Immature natural killer cell (primary cell): ENCODE results near the gene WDR36. TPM values are rescaled to one million over a fixed set of nuclear protein-coding genes. Genes with fewer than 3 reads are reported as not detected.

ENCODE experiments used
- DNase-seq, 3 donors: peaks; one replicate each; pipeline ENCODE4 v3.0.0; 2022; ENCODE audit warnings: mixed read lengths in 1 of 3
- H3K27ac Mint-ChIP-seq, 6 donors: one replicate each; pipeline ENCODE4 v1.8.0; 2020; ENCODE audit warnings: mixed read lengths in 6 of 6, mild to moderate bottlenecking in 5 of 6, inconsistent platforms in 4 of 6, moderate library complexity in 3 of 6
- H3K27me3 Mint-ChIP-seq, 3 donors: one replicate each; pipeline ENCODE4 v1.8.0; 2020 to 2021; ENCODE audit warnings: low read depth in 3 of 3, mild to moderate bottlenecking in 3 of 3, mixed read lengths in 3 of 3, moderate library complexity in 3 of 3, inconsistent platforms in 1 of 3
- H3K36me3 Mint-ChIP-seq, 3 donors: one replicate each; pipeline ENCODE4 v1.8.0; 2020; ENCODE audit warnings: mixed read lengths in 3 of 3, inconsistent platforms in 2 of 3, mild to moderate bottlenecking in 2 of 3
- H3K4me1 Mint-ChIP-seq, 2 donors: one replicate each; pipeline ENCODE4 v1.8.0; 2020; ENCODE audit warnings: inconsistent platforms in 2 of 2, mild to moderate bottlenecking in 2 of 2, mixed read lengths in 2 of 2, moderate library complexity in 1 of 2
- H3K4me3 Mint-ChIP-seq, 5 donors: one replicate each; pipeline ENCODE4 v1.8.0; 2020; ENCODE audit warnings: mild to moderate bottlenecking in 5 of 5, mixed read lengths in 5 of 5, inconsistent platforms in 3 of 5, moderate library complexity in 3 of 5
- H3K9me3 Mint-ChIP-seq, 6 donors: one replicate each; pipeline ENCODE4 v1.8.0; 2020; ENCODE audit warnings: mild to moderate bottlenecking in 6 of 6, mixed read lengths in 6 of 6, inconsistent platforms in 4 of 6, moderate library complexity in 3 of 6
- polyA plus RNA-seq, 3 donors: library from polyadenylated mRNA; unstranded; fragments of 300-500 nt; fragmentation: Illumina TruSeq; gene quantifications; one replicate each; pipeline ENCODE4 v1.2.3, GENCODE V29; 2021

Gene WDR36
- polyA plus RNA-seq, 3 donors from 2014 or later, result 10.2 to 25.7 (median 15.2) TPM

DNA sequence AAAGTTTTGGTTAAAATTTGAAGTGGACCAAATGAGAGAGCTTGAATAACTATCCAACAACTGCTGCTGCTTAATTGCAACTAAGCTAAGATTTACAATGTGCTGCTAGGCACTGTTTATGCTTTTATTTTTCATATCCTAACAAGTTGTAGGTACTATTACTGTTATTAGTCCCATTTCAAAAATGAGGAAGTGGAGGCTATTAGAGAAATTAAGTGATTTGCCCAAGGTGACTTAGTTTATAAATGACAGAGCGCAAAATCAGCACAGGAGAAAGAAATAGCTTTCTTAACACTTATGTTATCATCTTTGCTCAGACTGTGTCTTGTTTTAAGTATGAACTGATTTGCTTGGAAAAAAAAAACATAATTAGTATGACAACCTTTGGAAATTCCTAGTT lies 23.1 kb downstream of the WDR36 start:
- no peak for DNase-seq
- Mint-ChIP-seq H3K36me3 (peaks cover 26 to 44% (median 32%) of the 10 kb centered on the region in 3 donors), H3K27me3 (no peaks in the 10 kb centered on the region), H3K4me3 (no peak overlapping the region), H3K4me1 (no peaks in the 10 kb centered on the region), H3K9me3 (no peaks in the 10 kb centered on the region), H3K27ac (peak overlapping the region in 1 of 6 donors; percentile 4)

DNA sequence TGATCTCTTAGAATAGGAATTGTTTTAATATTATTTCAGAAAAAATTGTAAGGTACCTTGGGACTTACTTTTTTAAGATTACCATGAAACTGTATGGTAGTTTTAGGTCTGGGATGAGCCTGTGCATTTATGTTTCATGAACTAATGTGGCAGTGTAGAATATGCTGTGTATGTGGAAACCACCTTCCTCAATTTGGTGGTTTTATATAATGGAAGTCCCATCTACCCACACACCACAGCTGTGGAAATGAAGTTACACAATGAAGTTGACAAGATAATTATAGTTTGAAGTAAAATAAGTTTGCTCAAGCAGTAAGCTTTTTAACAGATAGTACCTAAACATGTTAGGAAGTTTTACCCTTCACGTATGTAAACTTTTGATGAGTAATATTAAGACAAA lies 24.4 kb downstream of the WDR36 start:
- no peaks in the 10 kb centered on the region for H3K27me3 Mint-ChIP-seq
- no peak overlapping the region for H3K27ac Mint-ChIP-seq
- no peak for DNase-seq
- H3K4me1 Mint-ChIP-seq, result no peaks in the 10 kb centered on the region
- H3K4me3 Mint-ChIP-seq, result no peak overlapping the region
- no peaks in the 10 kb centered on the region for H3K9me3 Mint-ChIP-seq
- peaks cover 28 to 44% (median 42%) of the 10 kb centered on the region in 3 donors for H3K36me3 Mint-ChIP-seq

DNA sequence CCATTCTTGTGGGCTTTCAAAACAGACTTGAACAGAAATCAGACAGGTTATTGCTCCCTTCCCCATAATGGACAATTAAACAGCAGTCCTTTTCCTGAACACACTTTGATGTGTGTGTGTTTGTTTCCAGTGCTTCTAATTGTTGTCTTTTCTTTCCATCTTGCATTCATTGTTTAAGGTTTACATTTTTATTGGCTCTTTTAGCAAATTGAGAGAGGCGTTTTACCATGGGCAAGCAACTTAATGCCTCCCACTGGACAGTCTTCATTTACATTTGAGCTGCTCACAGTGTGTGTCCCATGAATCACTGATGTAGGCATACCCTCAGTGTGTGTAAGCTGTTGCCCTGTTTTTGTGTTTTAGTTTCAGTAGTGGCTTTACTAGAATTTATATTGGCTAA lies 25.0 kb downstream of the WDR36 start:
- DNase-seq, result no peak
- Mint-ChIP-seq H3K4me1 (no peaks in the 10 kb centered on the region), H3K4me3 (no peak overlapping the region), H3K27ac (no peak overlapping the region), H3K9me3 (no peaks in the 10 kb centered on the region), H3K27me3 (no peaks in the 10 kb centered on the region), H3K36me3 (peaks cover 31 to 46% (median 45%) of the 10 kb centered on the region in 3 donors)

DNA sequence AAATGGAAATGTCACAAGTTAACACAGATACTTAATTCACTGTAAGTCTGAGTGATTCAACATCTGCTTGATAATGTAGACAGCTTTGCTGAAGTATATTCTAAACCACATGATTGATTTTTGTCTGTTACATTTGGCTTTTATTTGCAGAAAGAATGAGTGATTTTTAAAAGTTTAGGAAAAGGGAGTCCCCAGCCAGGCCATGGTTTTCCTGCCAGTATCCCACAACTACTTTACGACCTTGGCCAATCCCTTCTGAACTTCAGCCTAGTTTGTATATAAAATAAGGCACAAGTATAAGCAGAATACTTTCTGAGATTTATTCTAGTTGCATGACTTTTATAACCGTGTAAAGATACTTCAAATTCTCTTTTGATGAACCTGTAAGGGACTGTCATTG lies 27.1 kb downstream of the WDR36 start:
- DNase-seq, result no peak
- H3K27me3 Mint-ChIP-seq, result no peaks in the 10 kb centered on the region
- peaks cover 30 to 42% (median 36%) of the 10 kb centered on the region in 3 donors for H3K36me3 Mint-ChIP-seq
- H3K27ac Mint-ChIP-seq, result no peak overlapping the region
- no peaks in the 10 kb centered on the region for H3K9me3 Mint-ChIP-seq
- H3K4me3 Mint-ChIP-seq, result no peak overlapping the region
- H3K4me1 Mint-ChIP-seq, result no peaks in the 10 kb centered on the region

DNA sequence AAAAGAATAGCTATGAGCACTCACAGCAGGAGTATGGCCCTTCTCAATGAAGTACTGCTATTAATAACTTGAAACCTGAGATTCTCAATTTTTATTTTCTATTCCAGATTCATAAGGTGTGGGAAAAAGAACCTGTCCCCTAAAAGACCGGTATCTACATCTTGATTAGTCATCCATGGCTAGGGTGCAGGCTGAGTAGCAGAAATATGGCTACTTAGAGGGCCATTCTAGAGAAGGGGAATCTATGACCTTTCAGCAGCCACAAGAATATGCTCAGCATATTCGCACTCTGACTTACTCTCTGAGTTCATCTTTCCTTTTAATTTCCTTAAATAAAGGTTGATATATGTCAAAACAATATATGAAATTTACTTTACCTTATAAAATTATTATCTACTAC lies 27.7 kb downstream of the WDR36 start:
- H3K4me3 Mint-ChIP-seq, result no peak overlapping the region
- no peaks in the 10 kb centered on the region for H3K9me3 Mint-ChIP-seq

DNA sequence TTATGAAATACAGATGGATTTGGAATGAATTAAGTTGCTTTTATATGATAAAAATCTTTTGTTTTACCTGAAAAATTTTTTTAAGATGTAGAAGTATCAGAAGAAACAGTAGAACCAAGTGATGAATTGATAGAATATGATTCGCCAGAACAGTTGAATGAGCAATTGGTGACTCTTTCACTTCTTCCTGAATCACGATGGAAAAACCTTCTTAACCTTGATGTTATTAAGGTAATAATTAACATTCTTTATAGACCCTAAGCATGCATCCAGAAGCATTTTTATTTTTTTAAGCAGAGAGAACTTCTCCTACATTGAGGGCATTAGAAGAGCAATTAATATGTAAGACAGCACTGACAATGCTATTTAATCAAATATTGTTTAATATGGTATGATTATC lies 28.8 kb downstream of the WDR36 start:
- Mint-ChIP-seq H3K36me3 (peaks cover 34 to 47% (median 41%) of the 10 kb centered on the region in 3 donors), H3K4me3 (no peak overlapping the region), H3K9me3 (no peaks in the 10 kb centered on the region), H3K27ac (no peak overlapping the region), H3K4me1 (no peaks in the 10 kb centered on the region), H3K27me3 (no peaks in the 10 kb centered on the region)
- DNase-seq, result no peak

More for the DNA sequence above, 27.7 kb downstream of the WDR36 start:
- no peak for DNase-seq
- Mint-ChIP-seq H3K4me1 (no peaks in the 10 kb centered on the region), H3K27ac (no peak overlapping the region), H3K36me3 (peaks cover 34 to 46% (median 40%) of the 10 kb centered on the region in 3 donors), H3K27me3 (no peaks in the 10 kb centered on the region)

DNA sequence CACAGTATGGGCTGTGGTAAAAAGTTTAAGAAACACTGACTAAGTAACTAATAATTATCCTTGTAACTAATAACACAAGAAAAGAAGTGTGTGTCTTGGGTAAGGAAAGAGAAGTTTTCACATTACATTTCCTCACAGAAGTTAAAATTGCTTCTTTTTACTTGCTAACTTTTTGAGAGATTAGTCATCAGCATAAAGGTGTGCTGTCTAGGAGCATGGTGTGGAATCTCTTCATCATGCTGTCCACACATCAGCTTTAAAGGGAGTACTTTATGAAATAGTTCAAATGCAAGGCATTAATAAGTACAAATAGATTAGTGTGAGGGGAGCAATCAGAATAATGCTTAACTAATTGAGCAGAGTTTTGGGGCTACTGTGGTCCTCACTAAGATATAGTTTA lies 29.8 kb downstream of the WDR36 start:
- H3K27ac Mint-ChIP-seq, result no peak overlapping the region
- no peaks in the 10 kb centered on the region for H3K27me3 Mint-ChIP-seq
- H3K9me3 Mint-ChIP-seq, result no peaks in the 10 kb centered on the region
- H3K36me3 Mint-ChIP-seq, result peaks cover 43 to 56% (median 49%) of the 10 kb centered on the region in 3 donors
- no peak for DNase-seq
- no peaks in the 10 kb centered on the region for H3K4me1 Mint-ChIP-seq
- no peak overlapping the region for H3K4me3 Mint-ChIP-seq

DNA sequence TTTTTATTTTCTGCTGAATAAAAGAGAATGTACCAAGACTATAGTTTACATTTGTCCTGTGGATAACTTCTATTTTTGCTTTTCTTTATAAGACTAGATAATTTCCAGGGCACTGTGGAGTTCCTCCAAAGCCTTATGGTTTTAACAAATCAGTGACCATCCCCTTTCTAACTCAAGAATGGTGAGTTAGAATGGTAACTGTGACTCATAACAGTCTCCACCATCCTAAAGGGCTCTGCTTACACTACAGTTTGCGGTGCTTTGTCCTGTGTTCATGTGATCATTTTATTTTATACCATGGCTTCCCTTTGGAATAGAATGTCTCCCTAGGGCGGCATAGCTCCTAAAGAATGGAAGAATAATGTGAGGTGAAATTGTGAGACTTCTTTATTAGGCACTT lies 30.2 kb downstream of the WDR36 start:
- Mint-ChIP-seq H3K36me3 (peaks cover 44 to 57% (median 50%) of the 10 kb centered on the region in 3 donors), H3K4me3 (no peak overlapping the region), H3K9me3 (no peaks in the 10 kb centered on the region), H3K27me3 (no peaks in the 10 kb centered on the region), H3K27ac (no peak overlapping the region), H3K4me1 (no peaks in the 10 kb centered on the region)
- no peak for DNase-seq

DNA sequence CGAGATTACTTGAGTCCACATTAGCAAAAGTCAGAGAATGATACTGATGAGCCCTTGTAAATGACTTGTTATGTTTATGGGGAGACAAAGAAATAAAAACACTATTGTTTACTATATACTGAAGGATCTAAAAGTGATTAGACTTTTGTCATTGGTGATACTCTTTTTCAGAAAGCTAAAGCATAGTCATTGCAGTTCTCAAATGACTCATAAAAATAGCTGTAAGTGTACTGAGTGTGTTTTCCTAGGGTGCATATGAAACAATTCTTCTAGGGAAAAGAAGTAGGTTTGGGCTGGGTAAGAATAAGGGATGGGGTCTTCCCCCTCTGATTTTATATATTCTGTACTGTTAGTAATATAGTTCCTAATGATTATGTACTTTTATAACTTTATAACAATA lies 32.6 kb downstream of the WDR36 start:
- Mint-ChIP-seq H3K27ac (no peak overlapping the region), H3K36me3 (peaks cover 34 to 67% (median 39%) of the 10 kb centered on the region in 3 donors), H3K4me1 (no peaks in the 10 kb centered on the region), H3K27me3 (no peaks in the 10 kb centered on the region), H3K9me3 (no peaks in the 10 kb centered on the region), H3K4me3 (no peak overlapping the region)
- no peak for DNase-seq

DNA sequence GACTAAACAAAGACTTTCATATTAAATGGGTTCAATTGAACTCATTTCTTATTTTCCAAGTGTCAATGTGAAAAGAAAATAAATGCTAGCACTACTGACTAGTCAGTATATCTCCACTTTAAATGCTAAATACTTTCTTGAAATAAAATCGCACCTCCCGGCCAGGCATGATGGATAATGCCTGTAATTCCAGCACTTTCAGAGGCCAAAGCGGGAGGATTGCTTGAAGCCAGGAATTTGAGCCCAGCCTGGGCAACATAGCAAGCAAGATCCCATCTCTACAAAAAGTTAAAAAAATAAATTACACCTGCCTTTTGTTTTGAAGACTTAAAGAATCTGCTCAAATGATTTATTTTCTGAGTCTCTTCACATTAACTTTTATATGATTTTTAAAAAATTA lies 34.7 kb downstream of the WDR36 start:
- H3K4me1 Mint-ChIP-seq, result no peaks in the 10 kb centered on the region
- no peak overlapping the region for H3K4me3 Mint-ChIP-seq
- H3K27ac Mint-ChIP-seq, result no peak overlapping the region
- H3K36me3 Mint-ChIP-seq, result peaks cover 24 to 55% (median 25%) of the 10 kb centered on the region in 3 donors
- no peaks in the 10 kb centered on the region for H3K27me3 Mint-ChIP-seq
- no peaks in the 10 kb centered on the region for H3K9me3 Mint-ChIP-seq
- DNase-seq, result no peak

DNA sequence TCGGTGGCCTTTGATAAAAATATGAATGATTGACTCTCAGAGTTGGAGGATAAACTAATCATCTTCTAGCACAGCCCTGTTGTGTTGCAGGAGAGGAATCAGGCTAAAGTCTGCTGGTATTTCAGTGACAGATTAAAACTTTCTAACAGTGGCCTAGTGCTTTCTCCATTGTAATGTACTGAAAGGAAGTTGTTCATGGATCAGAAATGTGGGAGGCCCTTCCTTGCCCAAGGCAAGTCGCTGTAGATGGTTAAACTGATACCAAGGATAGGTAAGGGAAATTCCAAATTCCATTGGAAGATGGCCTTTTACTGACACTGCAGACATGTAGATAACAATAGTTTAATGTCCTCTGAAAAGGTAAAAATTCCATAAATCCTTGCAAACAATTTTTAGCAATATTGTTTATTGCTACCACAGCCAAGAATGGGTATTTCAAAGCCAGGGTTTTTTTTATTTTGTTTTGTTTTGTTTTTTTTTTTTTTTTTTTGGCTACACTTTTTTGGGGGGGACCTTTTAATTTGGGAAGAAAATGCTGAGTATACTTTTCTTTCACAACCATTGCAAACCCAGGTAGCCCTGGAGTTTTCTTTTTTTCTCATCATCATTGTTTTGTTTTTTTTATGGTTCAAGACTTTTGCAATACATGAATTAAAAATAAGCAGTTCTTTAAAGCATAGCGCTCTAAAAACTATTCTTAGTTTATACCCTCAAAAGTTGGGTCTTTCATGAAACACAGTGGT lies 35.5 kb downstream of the WDR36 start:
- peak overlapping the region in 1 of 6 donors; percentile 7 for H3K27ac Mint-ChIP-seq
- no peak overlapping the region for H3K4me3 Mint-ChIP-seq
- no peaks in the 10 kb centered on the region for H3K9me3 Mint-ChIP-seq
- H3K27me3 Mint-ChIP-seq, result no peaks in the 10 kb centered on the region
- DNase-seq, result no peak
- no peaks in the 10 kb centered on the region for H3K4me1 Mint-ChIP-seq
- peaks cover 22 to 52% (median 23%) of the 10 kb centered on the region in 3 donors for H3K36me3 Mint-ChIP-seq

DNA sequence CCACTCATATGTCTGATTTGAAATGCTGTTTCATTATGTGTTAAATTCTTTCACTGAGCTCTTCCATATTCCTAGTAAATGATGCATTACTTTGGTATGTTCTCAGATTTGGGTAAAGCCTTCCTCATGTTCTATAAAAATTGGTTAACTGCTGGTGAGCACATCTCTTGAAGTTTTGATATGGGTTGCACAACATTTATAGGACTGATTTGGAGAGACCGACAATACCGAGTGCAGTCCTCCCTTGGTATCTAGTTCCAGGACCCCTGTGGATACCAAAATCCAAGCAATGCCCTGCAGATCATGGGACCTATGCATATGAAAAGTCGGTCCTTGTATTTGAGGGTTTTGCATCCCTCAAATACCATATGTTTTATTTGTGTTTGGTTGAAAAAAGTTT lies 37.8 kb downstream of the WDR36 start:
- Mint-ChIP-seq H3K27me3 (peaks cover 0 to 2% (median 0%) of the 10 kb centered on the region in 3 donors), H3K4me1 (no peaks in the 10 kb centered on the region), H3K4me3 (no peak overlapping the region), H3K27ac (peak overlapping the region in 1 of 6 donors; percentile 3), H3K36me3 (peaks cover 9 to 37% (median 18%) of the 10 kb centered on the region in 3 donors), H3K9me3 (peaks cover 0 to 2% (median 0%) of the 10 kb centered on the region in 6 donors)
- no peak for DNase-seq

DNA sequence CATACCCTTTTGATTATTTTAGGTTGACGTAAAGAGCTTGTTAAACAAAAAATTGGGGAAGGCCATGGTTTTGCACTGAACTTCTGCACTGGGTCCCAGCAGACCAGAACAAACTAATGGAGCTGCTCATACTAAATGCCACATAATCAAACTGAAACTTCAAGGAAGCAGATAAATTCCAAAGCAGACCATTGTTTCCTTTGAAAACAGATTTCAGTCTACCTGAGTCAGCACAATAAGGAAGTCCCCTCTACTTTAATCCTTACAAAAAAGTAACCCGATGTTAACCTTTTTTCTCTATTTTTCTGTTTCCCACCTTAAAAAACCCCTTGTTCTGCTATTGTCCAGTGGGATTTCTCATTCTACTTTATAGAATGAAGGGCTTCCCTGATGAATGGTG lies 39.2 kb downstream of the WDR36 start:
- Mint-ChIP-seq H3K27me3 (peaks cover 0 to 2% (median 2%) of the 10 kb centered on the region in 3 donors), H3K4me1 (no peaks in the 10 kb centered on the region), H3K27ac (no peak overlapping the region), H3K36me3 (peaks cover 5 to 32% (median 14%) of the 10 kb centered on the region in 3 donors), H3K4me3 (no peak overlapping the region), H3K9me3 (peaks cover 0 to 2% (median 0%) of the 10 kb centered on the region in 6 donors)
- no peak for DNase-seq

DNA sequence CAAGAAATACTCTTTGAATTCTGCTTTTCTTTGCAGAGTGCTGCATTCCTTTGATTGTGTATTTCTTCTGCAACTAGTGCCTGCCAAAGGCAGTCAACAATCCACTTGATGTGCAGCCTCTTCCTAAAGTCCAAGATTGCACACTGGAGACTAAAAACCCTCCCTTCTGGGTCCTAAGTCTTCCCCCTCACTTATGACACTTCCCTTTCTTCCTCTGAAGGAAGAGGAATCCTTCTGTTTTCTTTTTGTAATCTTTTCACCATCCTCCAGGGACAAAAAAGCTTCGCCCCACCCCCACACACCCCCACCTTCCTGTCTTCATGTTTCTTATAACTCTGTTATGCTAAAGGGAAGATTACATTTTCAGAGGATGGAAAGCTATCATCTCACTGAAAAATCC lies 39.9 kb downstream of the WDR36 start:
- H3K27ac Mint-ChIP-seq, result no peak overlapping the region
- H3K27me3 Mint-ChIP-seq, result peaks cover 0 to 2% (median 2%) of the 10 kb centered on the region in 3 donors
- H3K36me3 Mint-ChIP-seq, result peaks cover 0 to 25% (median 7%) of the 10 kb centered on the region in 3 donors
- peaks cover 0 to 2% (median 0%) of the 10 kb centered on the region in 6 donors for H3K9me3 Mint-ChIP-seq
- no peak for DNase-seq
- no peak overlapping the region for H3K4me3 Mint-ChIP-seq
- no peaks in the 10 kb centered on the region for H3K4me1 Mint-ChIP-seq
